ENCODE results near the gene EIF2S3. TPM values are rescaled to one million over a fixed set of nuclear protein-coding genes. Genes with fewer than 3 reads are reported as not detected.

Gene EIF2S3
- total RNA-seq, 1 donor, result 490 TPM

- Histone ChIP-seq H3K4me3 (ENCODE audit: low read length) (no peak overlapping the region), H3K4me1 (ENCODE audit: insufficient read depth, low read length) (no peaks in the 10 kb centered on the region), H3K9me3 (ENCODE audit: low read depth, low read length) (no peaks in the 10 kb centered on the region), H3K27me3 (ENCODE audit: insufficient read depth, low read length) (no peaks in the 10 kb centered on the region)
Observed at GRCh38 chrX:24085101-24085500, 30.3 kb downstream of the EIF2S3 start.

DNA sequence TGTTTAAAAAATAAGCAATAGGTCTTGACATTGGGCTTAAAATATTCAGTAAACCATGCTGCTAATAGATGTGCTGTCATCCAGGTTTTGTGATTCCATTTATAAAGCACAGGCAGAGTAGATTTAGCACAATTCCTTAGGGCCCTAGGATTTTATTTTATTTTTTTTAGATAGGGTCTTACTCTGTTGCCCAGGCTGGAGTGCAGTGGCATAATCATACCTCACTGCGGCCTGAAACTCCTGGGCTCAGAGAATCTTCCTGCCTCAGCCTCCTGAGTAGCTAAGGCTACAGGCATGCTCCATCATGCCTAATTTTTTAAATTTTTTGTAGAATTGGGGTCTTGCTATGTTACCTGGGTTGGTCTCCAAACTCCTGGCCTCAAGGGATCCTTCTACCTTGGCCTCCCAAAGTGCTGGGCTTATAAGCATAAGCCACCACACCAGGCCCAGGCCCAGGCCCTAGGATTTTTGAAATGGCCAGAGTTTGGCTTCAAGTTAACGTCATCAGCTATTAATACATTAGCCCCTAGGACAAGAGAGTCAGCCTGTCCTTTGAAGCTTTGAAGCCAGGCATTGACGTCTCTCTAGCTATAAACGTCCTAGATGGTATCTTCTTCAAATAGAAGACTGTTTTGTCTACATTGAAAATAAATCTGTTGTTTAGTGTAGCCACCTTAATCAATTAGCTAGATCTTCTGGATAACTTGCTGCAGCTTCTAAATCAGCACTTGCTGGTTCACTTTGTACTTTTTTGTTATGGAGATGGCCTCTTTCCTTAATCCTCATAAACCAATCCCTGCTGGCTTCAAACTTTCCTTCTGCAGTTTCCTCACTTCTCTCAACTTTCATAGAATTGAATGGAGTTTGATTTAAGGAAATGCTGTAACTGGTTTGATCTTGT, 35.8 kb downstream of the EIF2S3 start:
- Histone ChIP-seq H3K27me3 (ENCODE audit: insufficient read depth, low read length) (no peaks in the 10 kb centered on the region), H3K4me1 (ENCODE audit: insufficient read depth, low read length) (no peaks in the 10 kb centered on the region), H3K4me3 (ENCODE audit: low read length) (no peak overlapping the region), H3K9me3 (ENCODE audit: low read depth, low read length) (no peaks in the 10 kb centered on the region)

- H3K4me1 ChIP-seq (ENCODE audit: insufficient read depth, low read length), result no peaks in the 10 kb centered on the region
- no peak overlapping the region for H3K4me3 ChIP-seq (ENCODE audit: low read length)
- no peaks in the 10 kb centered on the region for H3K27me3 ChIP-seq (ENCODE audit: insufficient read depth, low read length)
Observed at GRCh38 chrX:24093746-24094145, 39.0 kb downstream of the EIF2S3 start.

DNA sequence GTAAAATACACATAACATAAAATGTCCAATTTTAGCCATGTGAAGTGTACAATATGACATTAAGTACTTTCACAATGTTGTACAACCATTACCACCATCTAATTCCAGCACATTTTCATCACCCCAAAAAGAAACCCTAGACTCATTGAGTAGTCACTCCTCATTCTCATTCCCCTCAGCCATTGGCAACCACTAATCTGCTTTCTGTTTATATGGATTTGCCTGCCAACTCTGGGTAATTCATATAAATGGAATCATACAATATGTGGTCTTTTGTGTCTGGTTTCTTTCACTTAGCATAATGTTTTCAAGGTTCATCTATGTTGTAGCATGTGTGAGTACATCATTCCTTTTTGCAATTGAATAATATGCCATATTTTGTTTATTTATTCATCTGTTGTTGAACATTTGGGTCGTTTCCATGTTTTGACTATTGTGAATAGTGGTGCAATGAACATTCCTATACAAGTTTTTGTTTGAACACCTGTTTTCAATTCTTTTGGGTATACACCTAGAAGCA, 43.0 kb downstream of the EIF2S3 start:
- Histone ChIP-seq H3K4me3 (ENCODE audit: low read length) (no peak overlapping the region), H3K27me3 (ENCODE audit: insufficient read depth, low read length) (no peaks in the 10 kb centered on the region), H3K9me3 (ENCODE audit: low read depth, low read length) (no peaks in the 10 kb centered on the region), H3K4me1 (ENCODE audit: insufficient read depth, low read length) (no peaks in the 10 kb centered on the region)

More at GRCh38 chrX:24093746-24094145, 39.0 kb downstream of the EIF2S3 start:
- no peaks in the 10 kb centered on the region for H3K9me3 ChIP-seq (ENCODE audit: low read depth, low read length)

DNA sequence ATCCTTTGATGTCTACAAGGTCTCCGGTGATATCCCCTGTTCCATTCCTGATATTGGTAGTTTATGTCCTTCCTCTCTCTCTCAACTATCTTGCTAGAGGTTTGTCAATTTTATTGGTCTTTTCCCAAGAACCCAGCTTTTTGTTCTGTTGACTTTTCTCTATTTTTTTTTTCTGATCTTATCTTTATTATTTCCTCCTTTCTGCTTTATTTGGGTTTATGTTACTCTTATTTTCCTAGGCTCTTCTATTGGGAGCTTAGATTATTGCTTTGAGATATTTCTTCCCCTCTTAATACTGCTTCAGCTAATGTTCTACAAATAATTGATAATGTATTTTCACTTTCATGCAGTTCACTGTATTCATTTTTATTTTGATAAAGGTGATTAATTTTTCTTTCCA, 44.2 kb downstream of the EIF2S3 start:
- H3K9me3 ChIP-seq (ENCODE audit: low read depth, low read length), result no peaks in the 10 kb centered on the region
- H3K4me1 ChIP-seq (ENCODE audit: insufficient read depth, low read length), result no peaks in the 10 kb centered on the region
- H3K4me3 ChIP-seq (ENCODE audit: low read length), result no peak overlapping the region
- no peaks in the 10 kb centered on the region for H3K27me3 ChIP-seq (ENCODE audit: insufficient read depth, low read length)

- Histone ChIP-seq H3K4me3 (ENCODE audit: low read length) (no peak overlapping the region), H3K9me3 (ENCODE audit: low read depth, low read length) (no peaks in the 10 kb centered on the region), H3K4me1 (ENCODE audit: insufficient read depth, low read length) (no peaks in the 10 kb centered on the region), H3K27me3 (ENCODE audit: insufficient read depth, low read length) (no peaks in the 10 kb centered on the region)
Observed at GRCh38 chrX:24099394-24099793, 44.6 kb downstream of the EIF2S3 start.

- H3K27me3 ChIP-seq (ENCODE audit: insufficient read depth, low read length), result no peaks in the 10 kb centered on the region
Observed at GRCh38 chrX:24100713-24101112, 46.0 kb downstream of the EIF2S3 start.

DNA sequence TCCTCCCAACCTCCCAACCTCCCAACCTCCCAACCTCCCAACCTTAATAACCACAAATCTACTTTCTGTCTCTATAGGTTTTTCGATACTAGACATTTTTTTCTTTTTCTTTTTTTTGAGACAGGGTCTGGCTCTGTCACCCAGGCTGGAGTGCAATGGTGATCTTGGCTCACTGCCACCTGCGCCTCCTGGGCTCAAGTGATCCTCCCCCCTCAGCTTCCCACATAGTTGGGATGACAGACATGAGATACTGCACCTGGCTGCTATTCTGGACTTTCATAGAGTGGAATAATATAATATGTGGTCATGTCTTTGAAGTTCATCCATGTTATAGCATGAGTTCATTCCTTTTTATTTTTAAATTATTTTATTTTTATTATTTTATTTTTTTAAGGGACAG, 55.3 kb downstream of the EIF2S3 start:
- no peaks in the 10 kb centered on the region for H3K9me3 ChIP-seq (ENCODE audit: low read depth, low read length)
- no peaks in the 10 kb centered on the region for H3K27me3 ChIP-seq (ENCODE audit: insufficient read depth, low read length)
- H3K4me3 ChIP-seq (ENCODE audit: low read length), result no peak overlapping the region
- H3K4me1 ChIP-seq (ENCODE audit: insufficient read depth, low read length), result no peaks in the 10 kb centered on the region

More at GRCh38 chrX:24100713-24101112, 46.0 kb downstream of the EIF2S3 start:
- H3K9me3 ChIP-seq (ENCODE audit: low read depth, low read length), result no peaks in the 10 kb centered on the region
- H3K4me1 ChIP-seq (ENCODE audit: insufficient read depth, low read length), result no peaks in the 10 kb centered on the region
- no peak overlapping the region for H3K4me3 ChIP-seq (ENCODE audit: low read length)

- Histone ChIP-seq H3K4me3 (ENCODE audit: low read length) (no peak overlapping the region), H3K4me1 (ENCODE audit: insufficient read depth, low read length) (no peaks in the 10 kb centered on the region), H3K9me3 (ENCODE audit: low read depth, low read length) (no peaks in the 10 kb centered on the region), H3K27me3 (ENCODE audit: insufficient read depth, low read length) (no peaks in the 10 kb centered on the region)
Observed at GRCh38 chrX:24113181-24113580, 58.4 kb downstream of the EIF2S3 start.

DNA sequence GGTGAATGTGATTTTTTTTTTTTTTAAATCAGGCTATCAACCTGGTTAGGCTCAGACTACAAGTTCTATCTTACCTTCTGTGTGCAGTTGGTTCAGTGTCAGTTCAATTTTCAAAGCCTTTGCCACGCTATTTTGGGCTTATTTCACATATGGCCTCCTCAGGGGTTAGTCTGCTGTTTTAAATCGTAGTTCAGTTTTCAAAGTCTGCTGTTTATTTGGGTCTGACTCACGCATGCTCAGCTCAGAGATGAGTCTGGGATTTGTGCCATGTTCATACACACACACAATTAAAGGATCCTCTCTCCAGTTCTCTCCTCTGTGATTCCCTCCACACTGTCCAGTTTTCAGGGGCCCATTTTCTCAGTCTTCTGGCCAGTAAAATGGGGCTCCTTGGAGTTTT, 62.5 kb downstream of the EIF2S3 start:
- Histone ChIP-seq H3K4me1 (ENCODE audit: insufficient read depth, low read length) (no peaks in the 10 kb centered on the region), H3K27me3 (ENCODE audit: insufficient read depth, low read length) (no peaks in the 10 kb centered on the region), H3K9me3 (ENCODE audit: low read depth, low read length) (no peaks in the 10 kb centered on the region), H3K4me3 (ENCODE audit: low read length) (no peak overlapping the region)

GRCh38 chrX:24124244-24124799, 69.6 kb downstream of the EIF2S3 start:
- H3K4me1 ChIP-seq (ENCODE audit: insufficient read depth, low read length), result no peaks in the 10 kb centered on the region
- H3K4me3 ChIP-seq (ENCODE audit: low read length), result no peak overlapping the region
- H3K9me3 ChIP-seq (ENCODE audit: low read depth, low read length), result no peaks in the 10 kb centered on the region
- no peaks in the 10 kb centered on the region for H3K27me3 ChIP-seq (ENCODE audit: insufficient read depth, low read length)

DNA sequence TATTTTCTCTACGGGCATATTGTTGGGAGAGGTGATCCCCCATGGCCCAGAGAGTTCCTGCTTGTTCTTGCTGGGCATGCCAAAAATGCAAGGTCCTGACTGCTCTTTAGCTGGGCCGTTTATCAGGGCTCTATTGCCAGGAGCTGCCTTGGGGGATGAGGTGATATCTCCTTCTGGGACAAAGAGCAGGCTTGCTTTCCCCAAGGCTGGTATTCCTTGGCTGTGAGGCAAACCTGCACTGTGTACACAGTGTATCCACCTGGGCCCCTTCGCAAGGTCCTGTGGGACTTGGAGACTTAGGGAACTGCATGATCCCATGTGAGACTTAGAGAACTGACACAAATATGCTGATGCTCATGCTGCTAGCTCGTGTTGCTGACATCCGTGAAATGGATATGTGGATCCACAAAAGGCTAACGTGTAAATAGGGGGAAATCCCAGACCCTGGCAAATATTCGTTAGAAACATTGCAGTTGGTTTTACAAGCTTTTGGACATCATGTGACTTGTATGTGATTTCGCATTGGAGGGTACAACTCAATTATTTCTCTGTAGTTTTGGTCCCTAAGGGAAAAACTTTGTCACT, 70.4 kb downstream of the EIF2S3 start:
- Histone ChIP-seq H3K4me3 (ENCODE audit: low read length) (no peak overlapping the region), H3K9me3 (ENCODE audit: low read depth, low read length) (no peaks in the 10 kb centered on the region), H3K27me3 (ENCODE audit: insufficient read depth, low read length) (no peaks in the 10 kb centered on the region), H3K4me1 (ENCODE audit: insufficient read depth, low read length) (no peaks in the 10 kb centered on the region)

Other genes starting within 250 kb of the EIF2S3 start
- gene APOO, start 147.0 kb upstream of the EIF2S3 start, total RNA-seq, result 2.0 TPM
- 0.10 TPM for gene CXorf58, start 146.9 kb upstream of the EIF2S3 start, total RNA-seq
- gene KLHL15, start 27.8 kb upstream of the EIF2S3 start, total RNA-seq, result 53.8 TPM
- gene ZFX, start 94.8 kb downstream of the EIF2S3 start, total RNA-seq, result 129 TPM